ENCODE results near the gene OGFR.

OGFR gene

DNA sequence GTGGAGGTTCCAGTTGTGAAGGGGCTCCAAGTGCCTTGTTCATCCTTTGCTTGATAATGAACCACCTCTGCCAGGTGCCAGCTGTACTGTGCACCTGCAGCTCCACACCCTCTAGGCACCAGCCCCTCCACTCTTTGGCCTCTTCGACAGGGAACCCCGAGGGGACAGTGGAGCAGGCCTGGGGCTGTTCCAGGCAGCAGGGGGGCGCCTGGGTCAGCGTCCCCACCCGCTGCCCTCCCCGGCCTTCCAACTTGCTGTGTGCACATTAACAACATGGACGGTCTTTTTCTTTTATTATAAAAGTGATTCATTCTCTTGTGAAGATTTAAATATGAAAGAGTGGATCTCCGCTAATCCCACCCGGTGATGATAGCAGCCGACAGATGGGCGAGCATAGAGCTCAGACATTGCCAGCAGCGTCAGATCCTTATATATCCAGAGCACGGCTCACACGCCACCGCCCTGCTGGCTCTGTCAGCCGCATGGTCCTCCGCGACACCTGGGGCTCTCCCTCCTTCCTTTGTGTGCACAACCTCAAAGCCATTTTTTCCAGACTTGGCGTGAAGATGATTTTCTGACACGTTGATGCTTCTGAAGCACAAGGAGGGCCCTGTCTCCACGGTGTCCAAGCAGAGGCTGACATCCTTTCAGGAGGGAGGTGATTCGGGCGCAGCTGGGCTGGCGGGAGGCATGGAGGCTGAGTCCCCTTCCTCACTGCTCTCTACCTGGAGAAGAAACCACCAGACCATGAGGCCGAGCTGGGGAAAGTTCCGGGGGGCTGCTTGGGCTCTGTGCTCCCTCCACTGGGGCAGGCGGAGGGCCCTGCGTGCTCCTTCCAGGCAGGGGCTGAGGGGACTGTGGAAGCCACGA lies 30.6 kb upstream of the OGFR start:
- CTCF ChIA-PET: interaction anchor here (0.7 to 2.1 kb wide), 4 partner anchors 18 to 157 kb away, joined by 3 to 10 read pairs (median 4); no protein-coding TSS in a partner anchor
- no peaks in the 10 kb centered on the region for H3K36me3 ChIP-seq (ENCODE audit: control insufficient read depth in 2 of 2, insufficient read depth in 1 of 2, low read length in 2 of 2)
- no peak overlapping the region for H3K4me3 ChIP-seq (ENCODE audit: low read depth, low read length)
- 0 out of 2 replicates have a peak, but pooled peaks cover 3% of the 10 kb centered on the region for H3K4me1 ChIP-seq (ENCODE audit: control insufficient read depth, insufficient read depth, low read length)
- POLR2A ChIA-PET: no interaction called here
- H3K9me3 ChIP-seq (ENCODE audit: control insufficient read depth, insufficient read depth, low read depth, low read length): no peaks in the 10 kb centered on the region
- H3K27ac ChIP-seq (ENCODE audit: extremely low read depth, low read depth, low read length): no peak overlapping the region
- no peak for TF ChIP-seq ZNF23 (tag by site-specific recombination; IDR thresholded peaks at IDR 0.05; ENCODE audit: borderline replicate concordance)
- no peak for TF ChIP-seq ZNF16 (tag by site-specific recombination; IDR thresholded peaks at IDR 0.05; ENCODE audit: low read depth)

DNA sequence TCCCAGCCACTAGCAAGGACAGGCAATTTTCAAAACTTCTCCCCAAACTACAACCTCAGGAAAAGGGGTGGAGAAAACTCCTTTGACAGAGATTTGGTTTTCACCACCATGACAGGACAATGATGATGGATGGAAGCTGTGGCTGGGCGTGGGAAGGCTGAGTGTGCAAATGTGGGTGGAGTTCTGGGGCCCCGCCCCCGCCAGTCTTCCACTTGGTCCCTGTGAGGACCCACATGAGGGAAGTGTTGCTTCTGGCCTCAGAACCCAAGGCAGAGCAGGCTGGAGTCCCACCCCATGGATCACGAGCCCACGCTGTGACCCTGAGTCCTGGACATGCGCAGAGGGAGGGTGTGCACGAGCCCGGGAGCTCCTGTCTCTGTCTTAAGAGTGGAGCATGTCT lies 29.9 kb upstream of the OGFR start:
- Histone ChIP-seq H3K9me3 (ENCODE audit: control insufficient read depth, insufficient read depth, low read depth, low read length) (no peaks in the 10 kb centered on the region), H3K36me3 (ENCODE audit: control insufficient read depth in 2 of 2, insufficient read depth in 1 of 2, low read length in 2 of 2) (no peaks in the 10 kb centered on the region), H3K4me3 (ENCODE audit: low read depth, low read length) (no peak overlapping the region), H3K4me1 (ENCODE audit: control insufficient read depth, insufficient read depth, low read length) (0 out of 2 replicates have a peak, but pooled peaks cover 3% of the 10 kb centered on the region), H3K27ac (ENCODE audit: extremely low read depth, low read depth, low read length) (no peak overlapping the region)
- CTCF ChIA-PET: interaction anchor here (0.7 kb wide), 1 partner anchor 157 kb away, joined by 3 read pairs; no protein-coding TSS in a partner anchor
- TF ChIP-seq PRDM1 (tag by site-specific recombination; IDR thresholded peaks at IDR 0.05) (no peak), HOXC10 (CRISPR knock-in tag; IDR thresholded peaks at IDR 0.05) (no peak), EGR2 (tag by site-specific recombination; IDR thresholded peaks at IDR 0.05; ENCODE audit: low read depth) (peak; percentile 90), ZNF341 (tag by site-specific recombination; IDR thresholded peaks at IDR 0.05; ENCODE audit: low read depth) (peak; percentile 14; the same call in 1 of the 2 replicates), ZNF558 (tag by site-specific recombination; IDR thresholded peaks at IDR 0.05) (no peak), GLI4 (tag by site-specific recombination; IDR thresholded peaks at IDR 0.05) (no peak), ZNF792 (tag by site-specific recombination; IDR thresholded peaks at IDR 0.05) (no peak), SCRT1 (tag by site-specific recombination; IDR thresholded peaks at IDR 0.05; ENCODE audit: borderline replicate concordance) (no peak), SP2 (tag by site-specific recombination; IDR thresholded peaks at IDR 0.05) (peak; percentile 49), ZFHX2 (tag by site-specific recombination; conservative IDR thresholded peaks at IDR 0.05) (peak; percentile 94), ZNF571 (tag by site-specific recombination; IDR thresholded peaks at IDR 0.05) (no peak), KLF1 (tag by site-specific recombination; IDR thresholded peaks at IDR 0.05) (peak; percentile 91)
- TF ChIP-seq, protein P1, sequence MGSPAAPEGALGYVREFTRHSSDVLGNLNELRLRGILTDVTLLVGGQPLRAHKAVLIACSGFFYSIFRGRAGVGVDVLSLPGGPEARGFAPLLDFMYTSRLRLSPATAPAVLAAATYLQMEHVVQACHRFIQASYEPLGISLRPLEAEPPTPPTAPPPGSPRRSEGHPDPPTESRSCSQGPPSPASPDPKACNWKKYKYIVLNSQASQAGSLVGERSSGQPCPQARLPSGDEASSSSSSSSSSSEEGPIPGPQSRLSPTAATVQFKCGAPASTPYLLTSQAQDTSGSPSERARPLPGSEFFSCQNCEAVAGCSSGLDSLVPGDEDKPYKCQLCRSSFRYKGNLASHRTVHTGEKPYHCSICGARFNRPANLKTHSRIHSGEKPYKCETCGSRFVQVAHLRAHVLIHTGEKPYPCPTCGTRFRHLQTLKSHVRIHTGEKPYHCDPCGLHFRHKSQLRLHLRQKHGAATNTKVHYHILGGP (tag by site-specific recombination; IDR thresholded peaks at IDR 0.05): no peak
- TF ChIP-seq, protein P2, sequence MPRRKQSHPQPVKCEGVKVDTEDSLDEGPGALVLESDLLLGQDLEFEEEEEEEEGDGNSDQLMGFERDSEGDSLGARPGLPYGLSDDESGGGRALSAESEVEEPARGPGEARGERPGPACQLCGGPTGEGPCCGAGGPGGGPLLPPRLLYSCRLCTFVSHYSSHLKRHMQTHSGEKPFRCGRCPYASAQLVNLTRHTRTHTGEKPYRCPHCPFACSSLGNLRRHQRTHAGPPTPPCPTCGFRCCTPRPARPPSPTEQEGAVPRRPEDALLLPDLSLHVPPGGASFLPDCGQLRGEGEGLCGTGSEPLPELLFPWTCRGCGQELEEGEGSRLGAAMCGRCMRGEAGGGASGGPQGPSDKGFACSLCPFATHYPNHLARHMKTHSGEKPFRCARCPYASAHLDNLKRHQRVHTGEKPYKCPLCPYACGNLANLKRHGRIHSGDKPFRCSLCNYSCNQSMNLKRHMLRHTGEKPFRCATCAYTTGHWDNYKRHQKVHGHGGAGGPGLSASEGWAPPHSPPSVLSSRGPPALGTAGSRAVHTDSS (tag by site-specific recombination; IDR thresholded peaks at IDR 0.05): no peak
- TF ChIP-seq, protein P3, sequence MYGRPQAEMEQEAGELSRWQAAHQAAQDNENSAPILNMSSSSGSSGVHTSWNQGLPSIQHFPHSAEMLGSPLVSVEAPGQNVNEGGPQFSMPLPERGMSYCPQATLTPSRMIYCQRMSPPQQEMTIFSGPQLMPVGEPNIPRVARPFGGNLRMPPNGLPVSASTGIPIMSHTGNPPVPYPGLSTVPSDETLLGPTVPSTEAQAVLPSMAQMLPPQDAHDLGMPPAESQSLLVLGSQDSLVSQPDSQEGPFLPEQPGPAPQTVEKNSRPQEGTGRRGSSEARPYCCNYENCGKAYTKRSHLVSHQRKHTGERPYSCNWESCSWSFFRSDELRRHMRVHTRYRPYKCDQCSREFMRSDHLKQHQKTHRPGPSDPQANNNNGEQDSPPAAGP (tag by site-specific recombination; IDR thresholded peaks at IDR 0.05): no peak; the same call in 1 of the 2 replicates
- TF ChIP-seq, protein P4, sequence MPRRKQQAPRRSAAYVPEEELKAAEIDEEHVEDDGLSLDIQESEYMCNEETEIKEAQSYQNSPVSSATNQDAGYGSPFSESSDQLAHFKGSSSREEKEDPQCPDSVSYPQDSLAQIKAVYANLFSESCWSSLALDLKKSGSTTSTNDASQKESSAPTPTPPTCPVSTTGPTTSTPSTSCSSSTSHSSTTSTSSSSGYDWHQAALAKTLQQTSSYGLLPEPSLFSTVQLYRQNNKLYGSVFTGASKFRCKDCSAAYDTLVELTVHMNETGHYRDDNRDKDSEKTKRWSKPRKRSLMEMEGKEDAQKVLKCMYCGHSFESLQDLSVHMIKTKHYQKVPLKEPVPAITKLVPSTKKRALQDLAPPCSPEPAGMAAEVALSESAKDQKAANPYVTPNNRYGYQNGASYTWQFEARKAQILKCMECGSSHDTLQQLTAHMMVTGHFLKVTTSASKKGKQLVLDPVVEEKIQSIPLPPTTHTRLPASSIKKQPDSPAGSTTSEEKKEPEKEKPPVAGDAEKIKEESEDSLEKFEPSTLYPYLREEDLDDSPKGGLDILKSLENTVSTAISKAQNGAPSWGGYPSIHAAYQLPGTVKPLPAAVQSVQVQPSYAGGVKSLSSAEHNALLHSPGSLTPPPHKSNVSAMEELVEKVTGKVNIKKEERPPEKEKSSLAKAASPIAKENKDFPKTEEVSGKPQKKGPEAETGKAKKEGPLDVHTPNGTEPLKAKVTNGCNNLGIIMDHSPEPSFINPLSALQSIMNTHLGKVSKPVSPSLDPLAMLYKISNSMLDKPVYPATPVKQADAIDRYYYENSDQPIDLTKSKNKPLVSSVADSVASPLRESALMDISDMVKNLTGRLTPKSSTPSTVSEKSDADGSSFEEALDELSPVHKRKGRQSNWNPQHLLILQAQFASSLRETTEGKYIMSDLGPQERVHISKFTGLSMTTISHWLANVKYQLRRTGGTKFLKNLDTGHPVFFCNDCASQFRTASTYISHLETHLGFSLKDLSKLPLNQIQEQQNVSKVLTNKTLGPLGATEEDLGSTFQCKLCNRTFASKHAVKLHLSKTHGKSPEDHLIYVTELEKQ (tag by site-specific recombination; IDR thresholded peaks at IDR 0.05; ENCODE audit: borderline replicate concordance): peak; percentile 38; the same call in 1 of the 2 replicates
- POLR2A ChIA-PET: no interaction called here
